H1 (cell line): Measurements from ENCODE around the gene SSNA1. TPM values are rescaled to one million over a fixed set of nuclear protein-coding genes. Genes with fewer than 3 reads are reported as not detected.

Experiments
- CTCF ChIA-PET: fragments of 300-600 bp; sonication (Branson Sonifier 250); formaldehyde crosslinking; loops from one replicate; lab custom pipeline; 2021; ENCODE audit not compliant: partially characterized antibody; lab: Charles Lee
- POLR2A ChIA-PET: fragments of 300-600 bp; sonication (Branson Sonifier 250); formaldehyde crosslinking; loops from one replicate; lab custom pipeline; 2021; ENCODE audit warnings: inconsistent platforms; ENCODE audit not compliant: partially characterized antibody; lab: Charles Lee
- DNase-seq, 2 experiments: peaks; one replicate each; pipeline versions ENCODE4 v3.0.0 to v3.0.0-alpha.2; 2010 to 2022; ENCODE audit warnings: low spot score in 2 of 2, low read depth in 1 of 2, mixed read lengths in 1 of 2
- FAIRE-seq: peaks from 2 replicates; lab custom pipeline; 2011; peaks lifted over from hg19 to GRCh38; lab: Jason Lieb, UNC
- H2AFZ ChIP-seq: 2 replicates; pipeline ENCODE4 v1.8.1; 2012; ENCODE audit warnings: low read length, inconsistent platforms
- H2AK5ac ChIP-seq: 2 replicates; pipeline ENCODE4 v1.6.1; 2013; ENCODE audit warnings: low read depth, low read length
- H2BK120ac ChIP-seq: replicated peaks from 2 replicates; pipeline ENCODE3; 2013; ENCODE audit warnings: low read depth, low read length, inconsistent platforms
- H2BK12ac ChIP-seq: 2 replicates; pipeline ENCODE4 v1.6.1; 2013; ENCODE audit warnings: low read depth, low read length
- H2BK15ac ChIP-seq: 2 replicates; pipeline ENCODE4 v1.6.1; 2013; ENCODE audit warnings: low read length
- H2BK20ac ChIP-seq: 2 replicates; pipeline ENCODE4 v1.6.1; 2013; ENCODE audit warnings: low read length
- H2BK5ac ChIP-seq: 2 replicates; pipeline ENCODE4 v1.6.1; 2013; ENCODE audit warnings: low read depth, low read length
- H3K14ac ChIP-seq: 2 replicates; pipeline ENCODE4 v1.6.1; 2013; ENCODE audit warnings: inconsistent platforms; ENCODE audit not compliant: insufficient read length
- H3K18ac ChIP-seq: 2 replicates; pipeline ENCODE4 v1.6.1; 2013; ENCODE audit warnings: low read length; ENCODE audit errors: extremely low read depth
- H3K23ac ChIP-seq: 2 replicates; pipeline ENCODE4 v1.6.1; 2013; ENCODE audit warnings: inconsistent platforms; ENCODE audit not compliant: insufficient read length
- H3K23me2 ChIP-seq: 2 replicates; pipeline ENCODE4 v1.6.1; 2013; ENCODE audit warnings: low read depth, low read length
- H3K27ac ChIP-seq: 2 replicates; pipeline ENCODE4 v1.6.1; 2011; ENCODE audit warnings: low read depth, low read length, inconsistent platforms
- H3K27me3 ChIP-seq, 4 experiments: replicated peaks in 1 of 4; 1 replicate in 1 of 4; 2 replicates in 3 of 4; pipeline versions ENCODE4 v1.6.1 to v1.8.1; 2011 to 2013; ENCODE audit warnings: low read length in 3 of 4, mild to moderate bottlenecking in 3 of 4, inconsistent platforms in 2 of 4, mixed read lengths in 2 of 4, moderate library complexity in 1 of 4; ENCODE audit not compliant: control insufficient read depth in 3 of 4, insufficient read depth in 3 of 4; ENCODE audit errors: extremely low read depth in 1 of 4
- H3K36me3 ChIP-seq, 4 experiments: 2 replicates each; pipeline versions ENCODE4 v1.6.1 to v1.8.1; 2011 to 2013; ENCODE audit warnings: mild to moderate bottlenecking in 4 of 4, low read length in 3 of 4, moderate library complexity in 2 of 4, control low read depth in 1 of 4, inconsistent platforms in 1 of 4; ENCODE audit not compliant: insufficient read depth in 4 of 4, control insufficient read depth in 2 of 4
- H3K4ac ChIP-seq: replicated peaks from 2 replicates; pipeline ENCODE3; 2013; ENCODE audit warnings: low read length, low read depth, mixed read lengths, inconsistent platforms; ENCODE audit not compliant: insufficient read length
- H3K4me1 ChIP-seq, 4 experiments: replicated peaks in 1 of 4; 1 replicate in 1 of 4; 2 replicates in 3 of 4; pipeline versions ENCODE4 v1.6.1 to v1.8.1; 2011 to 2013; ENCODE audit warnings: low read length in 3 of 4, inconsistent platforms in 2 of 4, mixed read lengths in 1 of 4; ENCODE audit not compliant: insufficient read depth in 4 of 4, control insufficient read depth in 3 of 4
- H3K4me2 ChIP-seq, 2 experiments: 2 replicates each; pipeline versions ENCODE4 v1.6.1 to v1.8.1; 2011 to 2013; ENCODE audit warnings: low read depth in 2 of 2, low read length in 2 of 2, control low read depth in 1 of 2, inconsistent platforms in 1 of 2, mild to moderate bottlenecking in 1 of 2; ENCODE audit not compliant: insufficient read depth in 1 of 2
- H3K4me3 ChIP-seq, 4 experiments: fragments of 200-600, 300-600 bp in 1 of 4; sonication (generic), shearing (Covaris generic), sonication (Bioruptor Twin) in 1 of 4; 2 replicates each; pipeline versions ENCODE4 v1.5.1 to v1.8.1; 2011 to 2016; ENCODE audit warnings: low read length in 4 of 4, low read depth in 3 of 4, control low read depth in 2 of 4, inconsistent platforms in 2 of 4, mild to moderate bottlenecking in 2 of 4, mixed read lengths in 1 of 4, moderate library complexity in 1 of 4; ENCODE audit not compliant: insufficient read depth in 2 of 4; ENCODE audit errors: extremely low read depth in 1 of 4
- H3K56ac ChIP-seq: replicated peaks from 2 replicates; pipeline ENCODE3; 2013; ENCODE audit warnings: low read depth, mild to moderate bottlenecking, mixed read lengths, low read length, inconsistent platforms; ENCODE audit not compliant: insufficient read length
- H3K79me1 ChIP-seq: 2 replicates; pipeline ENCODE4 v1.6.1; 2013; ENCODE audit warnings: low read depth, low read length, control low read depth
- H3K79me2 ChIP-seq, 2 experiments: 2 replicates each; pipeline versions ENCODE4 v1.6.1 to v1.8.1; 2012 to 2013; ENCODE audit warnings: low read length in 2 of 2, mild to moderate bottlenecking in 2 of 2, inconsistent platforms in 1 of 2; ENCODE audit not compliant: insufficient read depth in 2 of 2, control insufficient read depth in 1 of 2
- H3K9ac ChIP-seq, 4 experiments: replicated peaks in 1 of 4; 1 replicate in 1 of 4; 2 replicates in 3 of 4; pipeline versions ENCODE4 v1.6.1 to v1.8.1; 2011 to 2013; ENCODE audit warnings: low read depth in 3 of 4, low read length in 3 of 4, control low read depth in 2 of 4, mild to moderate bottlenecking in 2 of 4, moderate library complexity in 2 of 4, inconsistent platforms in 1 of 4; ENCODE audit errors: extremely low read depth in 1 of 4
- H3K9me3 ChIP-seq, 2 experiments: 2 replicates each; pipeline versions ENCODE4 v1.6.1 to v1.8.1; 2012 to 2013; ENCODE audit warnings: mild to moderate bottlenecking in 2 of 2, moderate library complexity in 2 of 2, control low read depth in 1 of 2, inconsistent platforms in 1 of 2, low read depth in 1 of 2, low read length in 1 of 2, mixed read lengths in 1 of 2; ENCODE audit not compliant: insufficient read depth in 2 of 2
- H4K20me1 ChIP-seq, 2 experiments: replicated peaks in 1 of 2; 2 replicates each; pipeline versions ENCODE3 to v1.8.1; 2011 to 2013; ENCODE audit warnings: inconsistent platforms in 2 of 2, low read length in 2 of 2, mild to moderate bottlenecking in 1 of 2; ENCODE audit not compliant: insufficient read depth in 2 of 2, control insufficient read depth in 1 of 2
- H4K5ac ChIP-seq: 2 replicates; pipeline ENCODE4 v1.6.1; 2013; ENCODE audit warnings: low read length, low read depth, mixed read lengths, inconsistent platforms; ENCODE audit not compliant: insufficient read length
- H4K8ac ChIP-seq: 2 replicates; pipeline ENCODE4 v1.8.0; 2013; ENCODE audit warnings: mild to moderate bottlenecking, moderate library complexity, low read length, inconsistent platforms; ENCODE audit not compliant: insufficient read depth; ENCODE audit errors: extremely low read depth
- H4K91ac ChIP-seq: replicated peaks from 2 replicates; pipeline ENCODE3; 2013; ENCODE audit warnings: low read length, mixed read lengths, inconsistent platforms; ENCODE audit not compliant: insufficient read length
- BRCA1 ChIP-seq: IDR thresholded peaks from 2 replicates; pipeline ENCODE4 v1.6.1; 2012; ENCODE audit warnings: low read depth, low read length, improper control_type of control experiment
- CBX5 ChIP-seq: fragments of 300-800, 300-1000 bp; sonication (generic); IDR thresholded peaks from 2 replicates; pipeline ENCODE4 v1.7.1; 2016; ENCODE audit warnings: antibody characterized with exemption, low read length, low read depth
- CEBPB ChIP-seq: IDR thresholded peaks from 2 replicates; pipeline ENCODE4 v1.6.1; 2012; ENCODE audit warnings: low read depth, low read length
- CHD2 ChIP-seq: IDR thresholded peaks from 2 replicates; pipeline ENCODE4 v1.6.1; 2012; ENCODE audit warnings: low read length, improper control_type of control experiment
- HDAC6 ChIP-seq: IDR thresholded peaks from one replicate; pipeline ENCODE4 v1.7.1; 2012; ENCODE audit warnings: low read depth, mild to moderate bottlenecking, inconsistent platforms, low read length, moderate library complexity
- MAX ChIP-seq: IDR thresholded peaks from 2 replicates; pipeline ENCODE4 v1.6.1; 2012; ENCODE audit warnings: inconsistent platforms
- PHF8 ChIP-seq: fragments of 200-600 bp; sonication (generic); conservative IDR thresholded peaks from 2 replicates; pipeline ENCODE4 v1.7.1; 2012; ENCODE audit warnings: low read depth, mild to moderate bottlenecking, inconsistent platforms, low read length, moderate library complexity
- SP2 ChIP-seq: IDR thresholded peaks from 2 replicates; pipeline ENCODE4 v1.6.1; 2012; ENCODE audit warnings: mild to moderate bottlenecking, low read length, inconsistent platforms
- WGBS, 2 experiments: shearing (Covaris generic) in 1 of 2; methylation state at CpG; one replicate each; pipeline versions ENCODE4 v1.1.6 to v1.1.7; 2013 to 2015; ENCODE audit warnings: low lambda C conversion rate in 2 of 2, mixed read lengths in 2 of 2, inconsistent platforms in 1 of 2, low coverage in 1 of 2, missing lambda C conversion rate in 1 of 2; ENCODE audit not compliant: insufficient replicate concordance in 2 of 2, insufficient coverage in 1 of 2, insufficient read length in 1 of 2; ENCODE audit errors: extremely low coverage in 1 of 2, missing lambda C conversion rate in 1 of 2; 5-methylcytosine and 5-hydroxymethylcytosine counted together
- polyA plus RNA-seq, 7 experiments: library from polyadenylated mRNA; depleted of rRNA in 3 of 7; stranded (reverse) in 5 of 7; unstranded in 2 of 7; fragments of >200 nt in 5 of 7; fragments of 200-250 nt in 2 of 7; gene quantifications; 1 replicate in 5 of 7; 2 replicates in 1 of 7; 4 replicates in 1 of 7; pipeline versions ENCODE4 v1.2.1 to v1.2.3, GENCODE V29; 2011 to 2013; ENCODE audit warnings: missing spikeins in 2 of 7, mixed read lengths in 2 of 7
- total RNA-seq: library from RNA; stranded (reverse); fragmentation: NEBNext Ultra II Directional; extraction: Animal tissue kit (Norgen Biotek cat#: 25700); gene quantifications from 2 replicates; pipeline ENCODE4 v1.2.1, GENCODE V29; 2021

SSNA1 gene
- total and polyA plus RNA-seq, 2 of the 8 experiments (the other 6 are each of a cell fraction or from before 2014, with no cell fraction given) = 87.3 to 157 TPM

GRCh38 chr9:137159105-137160053 is 29.1 kb upstream of the SSNA1 start:
- Histone ChIP-seq H3K27me3 (peaks cover 56 to 95% (median 91%) of the 10 kb centered on the region in 4 experiments), H3K4ac (no peak overlapping the region), H2BK5ac (no peak overlapping the region), H2BK15ac (no peak overlapping the region), H3K9me3 (no peaks in the 10 kb centered on the region), H3K23me2 (peaks cover 10% of the 10 kb centered on the region; the same call in 1 of the 2 replicates), H2BK12ac (peak overlapping the region; percentile 68; the same call in 1 of the 2 replicates), H3K18ac (no peak overlapping the region), H3K4me2 (no peak overlapping the region), H3K4me1 (peaks cover 0 to 13% (median 12%) of the 10 kb centered on the region in 4 experiments; a peak in 6 of 7 replicates), H2AFZ (no peak overlapping the region), H3K4me3 (no peak overlapping the region), H3K23ac (no peak overlapping the region), H4K20me1 (peaks cover 0 to 23% of the 10 kb centered on the region in 2 experiments), H3K27ac (no peak overlapping the region), H3K79me2 (no peaks in the 10 kb centered on the region), H4K8ac (no peak overlapping the region), H2AK5ac (no peak overlapping the region), H3K9ac (no peak overlapping the region), H2BK20ac (no peak overlapping the region), H2BK120ac (no peak overlapping the region), H4K91ac (no peak overlapping the region), H3K56ac (no peak overlapping the region), H3K14ac (no peak overlapping the region), H3K36me3 (no peaks in the 10 kb centered on the region), H4K5ac (no peak overlapping the region), H3K79me1 (no peaks in the 10 kb centered on the region; the same call in 1 of the 2 replicates)
- DNase-seq (no peak), FAIRE-seq (no peak)
- 68% methylated on average over 14 of the region's 14 CpGs; no CpG with 5 or more reads in 1 of the 2 experiments for WGBS, 2 experiments
- ChIA-PET CTCF (interaction anchor here (1.3 kb wide), 1 partner anchor 16 kb away, joined by 4 read pairs; no protein-coding TSS in a partner anchor), POLR2A (interaction anchor here (1.1 kb wide), 1 partner anchor 81 kb away, joined by 3 read pairs; the partner anchor contains the start of gene TUBB4B)
- TF ChIP-seq SP2 (no peak), CHD2 (no peak), CEBPB (no peak), MAX (no peak), CBX5 (no peak), PHF8 (no peak), HDAC6 (no peak), BRCA1 (no peak)
